OCI-LY3 (cell line): Measurements from ENCODE around the gene ATG7.

Source experiments
- H2AFZ ChIP-seq: fragments of 200-600, 300-600 bp; shearing (Covaris generic); 2 replicates; pipeline ENCODE4 v1.6.0; 2014; ENCODE audit warnings: antibody characterized with exemption, low read depth, low read length
- H3K27ac ChIP-seq: fragments of 200-600, 300-600 bp; sonication (generic); 2 replicates; pipeline ENCODE4 v1.5.1; 2014; ENCODE audit warnings: mild to moderate bottlenecking, low read length, moderate library complexity, mixed read lengths
- H3K27me3 ChIP-seq: fragments of 200-600, 300-600 bp; sonication (generic); 2 replicates; pipeline ENCODE4 v1.6.1; 2014; ENCODE audit warnings: low read depth, low read length, mixed read lengths
- H3K36me3 ChIP-seq: fragments of 200-600, 300-600 bp; sonication (generic); replicated peaks from 2 replicates; pipeline ENCODE3; 2014; ENCODE audit warnings: low read depth, low read length, mixed read lengths
- H3K4me1 ChIP-seq: fragments of 300-600, 200-600 bp; sonication (generic); 2 replicates; pipeline ENCODE4 v1.6.1; 2014; ENCODE audit warnings: low read length, mixed read lengths
- H3K4me2 ChIP-seq: fragments of 200-600, 300-600 bp; sonication (generic); 2 replicates; pipeline ENCODE4 v1.6.1; 2014; ENCODE audit warnings: low read length, mixed read lengths
- H3K4me3 ChIP-seq: fragments of 300-600, 200-600 bp; sonication (generic); 2 replicates; pipeline ENCODE4 v1.5.1; 2014; ENCODE audit warnings: antibody characterized with exemption, mild to moderate bottlenecking, low read length, moderate library complexity
- H3K79me2 ChIP-seq: fragments of 300-600, 200-600 bp; shearing (Covaris generic); 2 replicates; pipeline ENCODE4 v1.6.1; 2014; ENCODE audit warnings: mild to moderate bottlenecking, low read length, mixed read lengths
- H3K9ac ChIP-seq: fragments of 300-600, 200-600 bp; shearing (Covaris generic); 2 replicates; pipeline ENCODE4 v1.6.0; 2014; ENCODE audit warnings: mild to moderate bottlenecking, low read length, moderate library complexity
- H3K9me3 ChIP-seq: fragments of 200-600, 300-600 bp; shearing (Covaris generic); 2 replicates; pipeline ENCODE4 v1.6.1; 2014; ENCODE audit warnings: low read length, mixed read lengths; ENCODE audit not compliant: insufficient read depth
- H4K20me1 ChIP-seq: fragments of 200-600, 300-600 bp; sonication (generic); 2 replicates; pipeline ENCODE4 v1.6.1; 2016; ENCODE audit warnings: low read length, mixed read lengths; ENCODE audit not compliant: insufficient read depth
- EZH2phosphoT487 ChIP-seq: fragments of 200-600 bp; shearing (Covaris generic); IDR thresholded peaks from 2 replicates; pipeline ENCODE4 v1.6.1; 2018; ENCODE audit warnings: antibody characterized with exemption, mixed run types, low read depth
- TF ChIP-seq, protein P1 (sequence below): fragments of 200-600, 300-600 bp; sonication (generic); IDR thresholded peaks from 2 replicates; pipeline ENCODE4 v1.5.1; 2014; ENCODE audit warnings: antibody characterized with exemption, low read length, low read depth

ATG7 gene

DNA sequence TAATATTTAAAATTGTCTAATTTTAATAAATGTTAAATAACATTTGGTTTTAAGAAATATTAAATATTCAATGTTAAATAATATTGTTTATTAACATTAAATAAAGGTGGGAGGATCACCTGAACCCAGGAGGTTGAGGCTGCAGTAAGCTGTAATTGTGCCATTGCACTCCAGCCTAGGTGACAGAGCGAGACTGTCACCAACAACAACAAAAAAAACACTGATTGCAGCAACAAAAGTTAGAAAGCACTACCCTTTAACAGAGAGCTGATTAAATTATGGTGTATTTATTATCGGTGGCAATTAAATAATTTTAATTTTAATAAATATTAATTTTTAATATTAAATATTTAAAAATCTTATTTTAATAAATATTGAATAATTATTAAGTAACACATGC, 152.1 kb downstream of the ATG7 start:
- H3K27ac ChIP-seq, result no peak overlapping the region
- no peak overlapping the region for H3K4me3 ChIP-seq
- H3K4me2 ChIP-seq, result no peak overlapping the region
- H3K79me2 ChIP-seq, result no peaks in the 10 kb centered on the region
- no peak overlapping the region for H3K9ac ChIP-seq
- no peaks in the 10 kb centered on the region for H3K9me3 ChIP-seq
- H2AFZ ChIP-seq, result no peak overlapping the region
- no peaks in the 10 kb centered on the region for H4K20me1 ChIP-seq
- no peak for TF ChIP-seq EZH2phosphoT487
- TF ChIP-seq, protein P1, sequence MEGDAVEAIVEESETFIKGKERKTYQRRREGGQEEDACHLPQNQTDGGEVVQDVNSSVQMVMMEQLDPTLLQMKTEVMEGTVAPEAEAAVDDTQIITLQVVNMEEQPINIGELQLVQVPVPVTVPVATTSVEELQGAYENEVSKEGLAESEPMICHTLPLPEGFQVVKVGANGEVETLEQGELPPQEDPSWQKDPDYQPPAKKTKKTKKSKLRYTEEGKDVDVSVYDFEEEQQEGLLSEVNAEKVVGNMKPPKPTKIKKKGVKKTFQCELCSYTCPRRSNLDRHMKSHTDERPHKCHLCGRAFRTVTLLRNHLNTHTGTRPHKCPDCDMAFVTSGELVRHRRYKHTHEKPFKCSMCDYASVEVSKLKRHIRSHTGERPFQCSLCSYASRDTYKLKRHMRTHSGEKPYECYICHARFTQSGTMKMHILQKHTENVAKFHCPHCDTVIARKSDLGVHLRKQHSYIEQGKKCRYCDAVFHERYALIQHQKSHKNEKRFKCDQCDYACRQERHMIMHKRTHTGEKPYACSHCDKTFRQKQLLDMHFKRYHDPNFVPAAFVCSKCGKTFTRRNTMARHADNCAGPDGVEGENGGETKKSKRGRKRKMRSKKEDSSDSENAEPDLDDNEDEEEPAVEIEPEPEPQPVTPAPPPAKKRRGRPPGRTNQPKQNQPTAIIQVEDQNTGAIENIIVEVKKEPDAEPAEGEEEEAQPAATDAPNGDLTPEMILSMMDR, result no peak
- H3K4me1 ChIP-seq, result no peaks in the 10 kb centered on the region
- H3K27me3 ChIP-seq, result no peaks in the 10 kb centered on the region
- peaks cover 4% of the 10 kb centered on the region for H3K36me3 ChIP-seq

DNA sequence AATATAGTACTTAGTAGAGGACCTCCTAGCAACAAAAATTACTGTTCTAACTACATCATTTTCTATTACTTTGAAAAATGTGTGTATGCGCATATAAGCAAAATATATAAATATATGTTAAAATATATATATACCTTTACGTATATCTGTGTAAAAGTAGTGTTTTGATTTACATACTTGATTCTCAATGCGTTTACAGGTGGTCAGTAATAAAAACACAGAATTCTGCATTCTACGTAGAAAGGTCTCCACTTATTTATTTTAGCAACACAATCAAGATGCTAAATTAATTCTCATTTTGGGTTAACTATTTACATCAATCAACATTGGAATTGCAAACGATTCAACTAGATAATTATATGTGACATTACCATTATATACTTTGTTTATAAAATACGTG, 158.0 kb downstream of the ATG7 start:
- no peak overlapping the region for H3K27ac ChIP-seq
- H3K9ac ChIP-seq, result no peak overlapping the region
- H3K36me3 ChIP-seq, result peaks cover 4% of the 10 kb centered on the region
- no peaks in the 10 kb centered on the region for H4K20me1 ChIP-seq
- H3K4me2 ChIP-seq, result no peak overlapping the region
- no peak overlapping the region for H3K4me3 ChIP-seq
- H3K27me3 ChIP-seq, result no peaks in the 10 kb centered on the region
- H3K9me3 ChIP-seq, result no peaks in the 10 kb centered on the region
- no peaks in the 10 kb centered on the region for H3K79me2 ChIP-seq
- no peak for TF ChIP-seq EZH2phosphoT487
- TF ChIP-seq, protein P1, result no peak
- H3K4me1 ChIP-seq, result no peaks in the 10 kb centered on the region
- H2AFZ ChIP-seq, result no peak overlapping the region

DNA sequence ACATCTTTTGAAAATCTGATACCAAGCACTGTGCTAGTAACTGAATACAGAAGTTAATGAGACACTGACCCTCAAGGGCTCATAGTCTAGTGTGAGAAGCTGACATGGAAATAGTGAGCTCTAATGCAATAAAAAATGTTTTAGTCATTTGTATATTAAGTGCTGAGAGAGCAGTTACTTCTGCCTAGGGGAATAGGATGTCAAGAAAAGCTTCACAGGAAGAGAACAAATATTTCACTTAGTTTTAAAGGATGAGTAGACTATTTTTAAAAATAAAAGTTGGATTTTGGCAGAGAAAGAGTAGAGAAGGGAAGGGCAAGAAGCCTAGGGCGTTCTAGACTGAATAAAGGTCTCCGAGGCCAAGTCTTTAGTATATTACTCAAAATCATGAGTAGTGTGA, 158.4 kb downstream of the ATG7 start:
- no peak overlapping the region for H3K4me2 ChIP-seq
- no peak overlapping the region for H3K27ac ChIP-seq
- H3K36me3 ChIP-seq, result peaks cover 4% of the 10 kb centered on the region
- H3K4me1 ChIP-seq, result no peaks in the 10 kb centered on the region
- H3K4me3 ChIP-seq, result no peak overlapping the region
- H3K27me3 ChIP-seq, result no peaks in the 10 kb centered on the region
- no peaks in the 10 kb centered on the region for H4K20me1 ChIP-seq
- no peak overlapping the region for H3K9ac ChIP-seq
- H3K9me3 ChIP-seq, result no peaks in the 10 kb centered on the region
- no peaks in the 10 kb centered on the region for H3K79me2 ChIP-seq
- TF ChIP-seq, protein P1, result no peak
- TF ChIP-seq EZH2phosphoT487, result no peak
- H2AFZ ChIP-seq, result no peak overlapping the region

DNA sequence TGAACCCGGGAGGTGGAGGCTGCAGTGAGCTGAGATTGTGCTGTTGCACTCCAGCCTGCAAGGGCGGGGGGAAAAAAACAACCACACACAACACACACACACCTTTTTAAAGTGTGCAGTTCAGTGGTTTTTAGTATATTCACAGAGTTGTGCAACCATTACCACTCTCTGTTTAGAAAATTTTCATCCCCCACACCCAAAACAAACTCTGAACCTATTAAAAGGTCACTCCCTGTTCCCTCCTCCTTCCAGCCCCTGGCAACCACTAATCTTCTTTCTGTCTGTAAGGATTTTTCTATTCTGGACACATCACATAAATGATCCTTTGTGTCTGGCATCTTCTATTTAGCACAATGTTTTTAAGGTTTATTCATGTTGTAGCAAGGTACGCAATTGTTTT, 159.1 kb downstream of the ATG7 start:
- no peak overlapping the region for H3K9ac ChIP-seq

More for the DNA sequence above, 159.1 kb downstream of the ATG7 start:
- H3K27me3 ChIP-seq, result no peaks in the 10 kb centered on the region
- no peaks in the 10 kb centered on the region for H3K79me2 ChIP-seq
- no peak overlapping the region for H3K4me2 ChIP-seq
- no peak overlapping the region for H3K4me3 ChIP-seq
- H4K20me1 ChIP-seq, result no peaks in the 10 kb centered on the region
- peaks cover 4% of the 10 kb centered on the region for H3K36me3 ChIP-seq
- H3K27ac ChIP-seq, result no peak overlapping the region
- H2AFZ ChIP-seq, result no peak overlapping the region
- no peak for TF ChIP-seq EZH2phosphoT487
- TF ChIP-seq, protein P1, result no peak
- H3K4me1 ChIP-seq, result no peaks in the 10 kb centered on the region
- no peaks in the 10 kb centered on the region for H3K9me3 ChIP-seq
